Fibroblast of the aortic adventitia (primary cell): ENCODE data around the gene HNMT. TPM values are rescaled to one million over a fixed set of nuclear protein-coding genes. Genes with fewer than 3 reads are reported as not detected.
A peak's percentile ranks its signal among the peaks of the same experiment; 100 is the strongest.

Experiments used
- DNase-seq: peaks from one replicate; pipeline ENCODE4 v3.0.0-alpha.2; 2010; ENCODE audit warnings: low read depth
- H3K4me3 ChIP-seq: 2 replicates; pipeline ENCODE4 v1.5.1; 2011; ENCODE audit warnings: low read depth, mild to moderate bottlenecking, control low read depth, low read length, moderate library complexity
- total RNA-seq: library from RNA; depleted of rRNA; stranded (reverse); fragments of >200 nt; gene quantifications from 2 replicates; pipeline ENCODE4 v1.2.3, GENCODE V29; 2012; ENCODE audit warnings: low replicate concordance
- TF ChIP-seq, protein P1 (sequence below): IDR thresholded peaks from 2 replicates; pipeline ENCODE4 v1.5.1; 2011; ENCODE audit warnings: mild to moderate bottlenecking, low read length, control low read depth, inconsistent platforms; ENCODE audit not compliant: insufficient read depth

The HNMT gene
- total RNA-seq, 1 donor, result 32.2 TPM

DNA sequence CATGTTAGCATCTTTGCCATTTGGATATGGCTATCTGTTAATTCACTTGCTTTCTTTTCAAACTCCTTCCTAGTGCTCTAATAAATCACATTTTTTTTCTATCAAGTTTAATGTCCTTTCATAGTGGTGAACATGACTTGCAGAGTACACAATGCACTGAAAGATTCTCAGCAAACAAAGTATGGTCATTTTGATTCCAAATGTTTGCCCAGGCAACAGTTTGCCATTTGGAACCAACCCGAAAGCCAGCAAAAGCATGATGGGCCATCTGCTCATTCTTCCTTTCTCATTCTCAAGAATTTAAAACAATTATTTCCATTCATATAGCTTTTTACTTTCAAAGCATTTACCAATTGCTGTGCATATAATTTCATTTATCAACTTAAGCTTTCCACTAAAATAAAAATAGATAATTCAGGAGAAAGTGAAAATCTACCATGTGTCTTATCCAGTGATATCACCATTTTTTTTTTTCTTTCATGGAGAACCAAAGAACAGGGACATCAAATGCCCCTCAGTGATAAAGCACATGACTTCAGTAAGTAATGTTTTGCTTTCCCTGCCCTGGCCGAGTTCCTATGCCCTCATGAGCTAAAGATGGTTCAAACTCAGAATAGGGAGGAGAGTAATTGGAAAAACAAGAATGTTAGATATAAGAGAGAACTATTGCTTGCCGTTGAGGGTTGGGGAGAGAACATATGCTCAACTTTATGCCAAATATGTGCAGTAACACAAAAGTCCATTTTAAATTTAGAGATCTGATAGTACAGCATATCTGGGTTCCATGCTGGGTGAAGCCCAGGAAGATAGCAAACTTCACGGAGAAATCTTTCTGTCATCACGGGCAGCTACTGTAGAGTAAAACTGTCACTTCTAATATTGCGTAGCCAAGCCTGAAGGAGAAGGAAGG is 62.1 kb downstream of the HNMT start:
- H3K4me3 ChIP-seq, result no peak overlapping the region
- no peak for DNase-seq
- TF ChIP-seq, protein P1, sequence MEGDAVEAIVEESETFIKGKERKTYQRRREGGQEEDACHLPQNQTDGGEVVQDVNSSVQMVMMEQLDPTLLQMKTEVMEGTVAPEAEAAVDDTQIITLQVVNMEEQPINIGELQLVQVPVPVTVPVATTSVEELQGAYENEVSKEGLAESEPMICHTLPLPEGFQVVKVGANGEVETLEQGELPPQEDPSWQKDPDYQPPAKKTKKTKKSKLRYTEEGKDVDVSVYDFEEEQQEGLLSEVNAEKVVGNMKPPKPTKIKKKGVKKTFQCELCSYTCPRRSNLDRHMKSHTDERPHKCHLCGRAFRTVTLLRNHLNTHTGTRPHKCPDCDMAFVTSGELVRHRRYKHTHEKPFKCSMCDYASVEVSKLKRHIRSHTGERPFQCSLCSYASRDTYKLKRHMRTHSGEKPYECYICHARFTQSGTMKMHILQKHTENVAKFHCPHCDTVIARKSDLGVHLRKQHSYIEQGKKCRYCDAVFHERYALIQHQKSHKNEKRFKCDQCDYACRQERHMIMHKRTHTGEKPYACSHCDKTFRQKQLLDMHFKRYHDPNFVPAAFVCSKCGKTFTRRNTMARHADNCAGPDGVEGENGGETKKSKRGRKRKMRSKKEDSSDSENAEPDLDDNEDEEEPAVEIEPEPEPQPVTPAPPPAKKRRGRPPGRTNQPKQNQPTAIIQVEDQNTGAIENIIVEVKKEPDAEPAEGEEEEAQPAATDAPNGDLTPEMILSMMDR, result no peak

- TF ChIP-seq, protein P1, result no peak
- no peak for DNase-seq
- H3K4me3 ChIP-seq, result no peak overlapping the region
Measured at GRCh38 chr2:138028538-138028937, 64.3 kb downstream of the HNMT start.

DNA sequence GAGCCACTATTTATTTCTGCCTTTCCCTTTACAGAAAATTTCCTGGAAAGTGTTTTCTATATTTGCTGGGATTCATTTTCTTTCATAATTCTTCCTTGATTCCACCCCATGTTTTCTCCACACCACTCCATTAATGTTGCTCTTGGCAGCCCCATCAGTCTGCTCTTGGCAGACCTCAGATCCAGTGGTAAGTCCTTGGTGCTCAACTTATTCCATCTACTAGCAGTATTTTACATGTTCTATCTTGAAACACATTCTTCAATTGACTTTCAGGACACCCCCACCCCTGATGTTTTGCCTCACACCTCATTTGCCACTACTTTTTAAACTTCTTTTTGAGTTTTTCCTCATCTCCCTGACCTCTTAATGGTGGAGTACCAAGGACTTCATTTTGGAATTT is 65.0 kb downstream of the HNMT start:
- TF ChIP-seq, protein P1, result no peak
- no peak overlapping the region for H3K4me3 ChIP-seq
- peak; percentile 88 for DNase-seq

GRCh38 chr2:138030459-138030858 is 66.2 kb downstream of the HNMT start:
- DNase-seq, result peak; percentile 81
- H3K4me3 ChIP-seq, result no peak overlapping the region
- TF ChIP-seq, protein P1, result no peak

GRCh38 chr2:138032334-138032733 is 68.1 kb downstream of the HNMT start:
- DNase-seq, result no peak
- TF ChIP-seq, protein P1, result no peak
- no peak overlapping the region for H3K4me3 ChIP-seq

GRCh38 chr2:138034536-138034935 is 70.3 kb downstream of the HNMT start:
- DNase-seq, result no peak

More at GRCh38 chr2:138034536-138034935, 70.3 kb downstream of the HNMT start:
- TF ChIP-seq, protein P1, result no peak
- H3K4me3 ChIP-seq, result no peak overlapping the region
